GM19099 (cell line): ENCODE data around the gene HIPK2.

Experiments used
- POLR2A ChIP-seq: IDR thresholded peaks from 3 replicates; pipeline ENCODE4 v1.6.1; 2011; ENCODE audit warnings: low read depth; ENCODE audit not compliant: insufficient read length; ENCODE audit errors: extremely low read depth

HIPK2 gene

GRCh38 chr7:139777948-139778841 lies at the start of gene HIPK2:
HIPK2 (minus strand) TSS chr7:139777998; CDS start chr7:139777623, 375 bp downstream.
- TF ChIP-seq POLR2A, result peak; percentile 58

GRCh38 chr7:139827042-139827441 lies 49.2 kb upstream of the HIPK2 start:
- no peak for TF ChIP-seq POLR2A

- TF ChIP-seq POLR2A, result no peak
Measured at GRCh38 chr7:139825666-139826290, 48.0 kb upstream of the HIPK2 start.

GRCh38 chr7:139823959-139824521 lies 46.2 kb upstream of the HIPK2 start:
- no peak for TF ChIP-seq POLR2A

- no peak for TF ChIP-seq POLR2A
Measured at GRCh38 chr7:139822855-139823254, 45.1 kb upstream of the HIPK2 start.

GRCh38 chr7:139821349-139822105 lies 43.7 kb upstream of the HIPK2 start:
- TF ChIP-seq POLR2A, result no peak

GRCh38 chr7:139820089-139820488 lies 42.3 kb upstream of the HIPK2 start:
- TF ChIP-seq POLR2A, result no peak

GRCh38 chr7:139817249-139817648 lies 39.5 kb upstream of the HIPK2 start:
- no peak for TF ChIP-seq POLR2A

- no peak for TF ChIP-seq POLR2A
Measured at GRCh38 chr7:139813689-139814088, 35.9 kb upstream of the HIPK2 start.

GRCh38 chr7:139813151-139813550 lies 35.4 kb upstream of the HIPK2 start:
- TF ChIP-seq POLR2A, result no peak

- TF ChIP-seq POLR2A, result no peak
Measured at GRCh38 chr7:139811066-139811465, 33.3 kb upstream of the HIPK2 start.

GRCh38 chr7:139808846-139809442 lies 31.1 kb upstream of the HIPK2 start:
- TF ChIP-seq POLR2A, result no peak

GRCh38 chr7:139808427-139808826 lies 30.6 kb upstream of the HIPK2 start:
- TF ChIP-seq POLR2A, result no peak

GRCh38 chr7:139807009-139807408 lies 29.2 kb upstream of the HIPK2 start:
- TF ChIP-seq POLR2A, result no peak

GRCh38 chr7:139804571-139804970 lies 26.8 kb upstream of the HIPK2 start:
- TF ChIP-seq POLR2A, result no peak
